Activated T-cell treated with anti-CD3 and anti-CD28 coated beads for 4 hours (primary cell): ENCODE results near the gene ZFHX3.
"Not testable (repeated sequence)": the region's sequence is repeated elsewhere in the genome, so short reads cannot be mapped to it uniquely, and the experiment has no call there.

ENCODE experiments used
- DNase-seq: peaks from one replicate; pipeline ENCODE4 v3.0.0-alpha.2; 2020

Gene ZFHX3

GRCh38 chr16:72995882-72996270 lies 52.1 kb downstream of the ZFHX3 start:
- not testable (repeated sequence) for DNase-seq

DNA sequence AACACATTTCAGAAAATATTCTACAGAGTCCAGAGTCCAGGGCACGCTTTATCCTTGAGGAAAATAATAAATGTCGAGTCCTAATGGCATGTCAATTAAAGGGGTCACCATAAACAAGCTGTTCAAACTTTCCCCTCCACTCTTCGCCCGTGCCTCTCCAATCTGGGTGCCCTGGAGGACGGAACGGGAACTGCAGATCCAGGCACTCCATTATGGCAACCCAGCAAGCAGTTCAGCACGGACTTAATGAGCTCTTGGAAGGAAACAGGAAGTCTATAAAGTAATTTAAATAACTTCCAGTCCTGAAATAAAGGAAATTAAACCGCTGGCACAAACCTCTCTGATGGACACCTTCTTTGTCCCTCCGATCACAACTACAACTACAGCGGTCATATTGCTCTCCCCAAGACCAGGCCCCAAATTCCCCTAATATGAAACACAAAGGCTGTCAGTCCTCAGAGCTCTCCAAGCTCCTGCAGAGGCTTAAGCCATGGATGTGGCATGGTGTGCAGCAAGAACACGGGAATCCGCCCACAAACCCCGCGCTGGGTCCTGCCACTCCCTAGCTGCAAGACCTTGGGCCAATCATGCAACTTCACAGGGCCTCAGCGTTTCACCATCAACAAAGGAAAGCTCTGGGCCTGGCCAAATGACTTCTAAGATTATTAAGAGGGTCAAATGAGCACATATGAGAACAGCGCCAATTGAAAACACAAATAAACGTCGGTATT lies 52.6 kb downstream of the ZFHX3 start:
- DNase-seq, result no peak

DNA sequence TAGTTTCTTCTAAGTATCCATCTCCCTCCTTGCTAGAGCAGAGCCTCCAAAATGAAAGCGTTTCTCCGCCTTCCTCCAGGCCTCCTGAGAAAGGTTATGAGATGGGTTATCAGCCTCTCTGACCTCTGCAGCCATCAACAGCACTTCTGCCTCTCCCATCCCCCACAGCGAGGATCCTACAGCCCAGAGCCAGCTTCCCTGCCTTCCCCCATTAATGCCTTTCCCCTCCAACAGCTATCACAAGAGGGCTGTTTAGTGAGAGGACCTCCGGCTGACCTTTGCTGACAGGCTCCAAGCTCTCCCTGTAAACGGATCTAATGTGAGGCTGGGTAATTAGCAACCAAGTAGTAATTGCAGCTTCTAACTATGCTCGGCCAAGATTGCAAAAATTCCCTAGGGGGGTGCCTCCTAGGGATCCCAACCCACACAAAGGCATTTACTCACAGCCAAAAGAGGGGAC lies 55.8 kb downstream of the ZFHX3 start:
- DNase-seq, result no peak

DNA sequence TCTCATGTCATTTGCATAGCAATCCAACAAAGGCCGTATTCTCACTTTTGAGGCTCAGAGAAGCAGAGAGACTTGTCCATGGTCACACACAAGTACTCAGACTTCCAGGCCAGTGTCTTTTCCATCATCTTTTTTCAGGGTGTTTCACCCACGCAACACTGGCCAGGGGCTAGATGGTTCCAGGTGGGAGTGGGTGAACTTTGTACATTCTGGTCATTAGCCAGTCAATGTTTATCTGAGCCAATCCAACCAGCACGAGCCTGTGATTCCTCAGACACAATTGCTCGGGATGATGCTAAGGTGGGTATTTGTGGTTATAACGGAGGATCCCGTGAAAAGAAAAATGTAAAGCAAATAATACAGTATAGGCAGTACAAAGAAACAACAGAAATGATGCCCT lies 56.3 kb downstream of the ZFHX3 start:
- DNase-seq, result no peak

DNA sequence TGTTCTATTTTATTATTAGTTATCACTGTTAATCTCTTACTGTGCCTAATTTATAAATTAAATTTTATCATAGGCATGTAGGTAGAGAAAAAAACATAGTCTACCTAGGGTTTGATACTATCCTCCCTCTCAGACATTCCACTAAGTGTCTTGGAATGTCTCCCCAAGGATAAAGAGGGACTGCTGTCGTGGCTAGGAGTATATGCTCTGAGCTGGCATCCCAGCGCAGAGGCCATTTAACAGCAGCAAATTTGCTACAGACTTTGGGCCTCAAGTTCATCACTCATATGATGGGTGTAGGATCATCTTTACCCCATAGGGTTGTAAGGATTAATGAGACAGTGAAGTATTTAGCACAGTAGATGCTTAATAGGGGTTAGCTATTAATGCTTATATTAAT lies 56.7 kb downstream of the ZFHX3 start:
- DNase-seq, result no peak

GRCh38 chr16:72990571-72990970 lies 57.4 kb downstream of the ZFHX3 start:
- no peak for DNase-seq

GRCh38 chr16:72989579-72990551 lies 58.1 kb downstream of the ZFHX3 start:
- no peak for DNase-seq

GRCh38 chr16:72989203-72989578 lies 58.7 kb downstream of the ZFHX3 start:
- DNase-seq, result not testable (repeated sequence)

DNA sequence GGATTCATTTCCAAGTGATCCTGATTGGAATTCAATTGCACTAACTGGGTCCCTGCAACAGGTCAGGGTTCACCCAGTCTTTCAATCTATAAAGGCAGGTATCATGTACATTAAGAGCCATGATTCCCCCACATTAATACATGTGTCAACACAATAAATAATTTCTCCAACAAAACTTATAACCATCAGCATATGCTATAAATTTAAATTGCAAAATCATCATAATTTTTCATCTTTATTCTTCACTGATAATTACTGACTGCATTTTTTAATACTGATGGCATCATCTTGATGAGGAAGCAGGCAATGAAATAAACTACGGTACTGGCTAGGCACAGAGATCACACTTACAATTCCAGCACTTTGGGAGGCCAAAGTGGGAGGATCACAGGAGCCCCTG lies 59.4 kb downstream of the ZFHX3 start:
- no peak for DNase-seq

- DNase-seq, result no peak
Observed at GRCh38 chr16:72987480-72987901, 60.4 kb downstream of the ZFHX3 start.

DNA sequence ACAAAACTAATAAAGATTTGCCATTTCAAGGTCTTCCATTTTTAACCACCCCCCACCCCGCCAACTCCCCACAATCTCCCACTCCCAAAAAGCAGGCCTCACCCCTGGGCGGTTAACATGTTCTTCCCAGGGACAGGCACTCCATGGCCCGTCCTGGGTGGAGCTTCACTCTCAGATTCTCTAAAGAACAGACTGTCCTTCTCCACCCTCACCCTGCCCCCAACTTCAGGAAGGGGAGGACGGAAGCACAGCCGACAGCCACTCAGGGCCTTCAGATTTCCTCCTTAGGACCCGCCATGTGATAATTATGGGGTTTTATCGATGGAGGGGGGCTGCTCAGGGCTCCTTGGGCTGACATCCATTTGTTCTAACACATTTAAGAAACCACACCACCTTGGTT lies 61.9 kb downstream of the ZFHX3 start:
- no peak for DNase-seq

GRCh38 chr16:72985148-72985941 lies 62.6 kb downstream of the ZFHX3 start:
- no peak for DNase-seq

DNA sequence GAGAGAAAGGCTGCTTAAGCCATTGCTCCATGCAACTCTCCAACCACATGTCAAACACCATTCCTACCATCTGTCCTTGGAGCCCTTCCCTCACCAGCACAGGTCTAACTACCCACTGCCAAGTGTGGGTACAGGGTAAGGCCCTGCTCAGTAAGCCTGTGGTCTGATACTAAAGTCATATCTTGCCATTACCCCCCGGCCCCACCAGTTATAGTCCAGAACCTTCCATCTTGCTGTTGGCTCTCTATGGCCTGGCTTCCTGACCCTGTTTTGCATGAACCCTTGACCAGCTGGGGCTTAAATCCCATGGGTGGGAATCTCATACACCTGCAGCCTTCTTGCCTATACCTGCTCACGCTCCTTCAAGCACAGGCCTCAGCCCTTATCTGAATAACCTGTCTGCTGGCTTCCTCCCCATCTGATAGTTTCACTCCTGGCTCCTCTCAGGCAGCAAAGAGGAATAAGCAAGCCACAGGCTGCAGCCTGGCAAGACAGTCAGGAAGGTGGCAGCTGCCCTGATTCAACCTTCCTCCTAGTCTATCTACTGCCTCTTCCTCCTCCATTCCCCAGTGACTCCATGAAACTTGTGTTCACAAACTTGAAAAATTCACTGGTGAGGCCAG lies 64.1 kb downstream of the ZFHX3 start:
- no peak for DNase-seq

GRCh38 chr16:72983241-72983640 lies 64.7 kb downstream of the ZFHX3 start:
- no peak for DNase-seq

DNA sequence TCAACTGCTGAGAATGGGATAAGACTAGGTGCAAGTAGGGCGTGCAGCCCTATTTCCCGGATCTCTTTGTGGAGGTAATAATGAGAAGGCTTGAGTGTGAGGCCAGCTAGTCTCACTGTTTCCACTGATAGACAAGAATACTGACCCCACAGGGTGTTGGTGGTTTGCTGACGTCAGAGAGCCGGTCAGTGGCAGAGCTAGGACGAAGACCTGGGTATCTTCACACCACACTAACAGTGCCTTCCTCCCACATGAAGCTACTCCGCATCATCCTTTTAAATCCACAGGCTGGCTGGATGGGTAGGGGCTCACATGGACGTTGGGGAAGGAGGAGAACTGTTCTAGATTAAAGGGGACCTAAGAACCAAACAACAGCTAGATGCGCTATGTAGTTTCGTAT lies 68.0 kb downstream of the ZFHX3 start:
- no peak for DNase-seq

DNA sequence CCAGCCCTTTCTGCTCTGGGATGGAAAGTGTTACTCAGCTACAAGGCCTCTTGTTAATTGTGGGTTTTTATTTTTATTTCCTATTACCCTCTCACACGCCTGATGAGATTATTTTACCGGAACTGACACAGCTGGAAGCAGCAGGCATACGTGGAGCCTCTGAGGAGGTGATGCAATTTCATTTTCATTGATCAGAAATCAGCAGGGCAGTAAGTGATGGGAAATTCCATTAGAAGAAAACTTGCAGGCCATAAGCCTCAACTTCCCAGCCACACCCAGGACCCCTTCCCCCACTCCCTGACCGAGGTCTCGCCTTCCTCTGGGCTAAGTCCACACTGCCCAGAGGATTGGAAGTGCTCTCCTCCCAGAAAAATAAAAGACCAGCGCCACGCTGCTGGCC lies 69.7 kb downstream of the ZFHX3 start:
- DNase-seq, result no peak

GRCh38 chr16:72977127-72977526 lies 70.8 kb downstream of the ZFHX3 start:
- no peak for DNase-seq

- no peak for DNase-seq
Observed at GRCh38 chr16:72976438-72977064, 71.4 kb downstream of the ZFHX3 start.

- no peak for DNase-seq
Observed at GRCh38 chr16:72975809-72976437, 72.0 kb downstream of the ZFHX3 start.

DNA sequence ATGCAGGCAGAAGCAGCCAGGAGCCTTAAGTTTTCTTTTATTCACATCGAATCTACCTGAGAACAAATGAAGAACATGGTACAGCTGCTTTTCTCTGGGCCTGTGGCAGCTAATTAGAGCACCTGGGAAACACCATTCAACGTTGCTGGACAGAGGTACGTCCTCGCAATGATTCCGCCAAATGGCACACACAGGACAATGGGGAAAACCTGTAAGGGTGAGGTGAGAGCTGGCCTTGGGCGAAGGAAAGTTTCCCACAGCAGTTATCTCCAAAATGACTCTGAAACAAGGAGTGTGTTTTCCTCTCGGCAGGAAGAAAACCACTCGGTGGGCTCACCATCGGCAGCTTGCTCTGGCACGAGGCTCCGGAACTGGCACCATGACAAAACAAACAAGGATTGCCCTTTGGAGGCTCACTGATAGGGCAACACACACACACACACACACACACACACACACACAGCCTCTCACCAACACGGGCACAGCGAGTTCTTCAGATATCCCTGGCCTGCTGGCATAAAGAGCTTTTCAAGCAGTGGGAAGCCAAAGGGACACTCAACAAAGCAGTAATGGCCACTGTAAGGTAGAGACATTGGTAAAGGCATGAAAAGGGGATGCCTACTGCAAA lies 73.7 kb downstream of the ZFHX3 start:
- DNase-seq, result no peak

DNA sequence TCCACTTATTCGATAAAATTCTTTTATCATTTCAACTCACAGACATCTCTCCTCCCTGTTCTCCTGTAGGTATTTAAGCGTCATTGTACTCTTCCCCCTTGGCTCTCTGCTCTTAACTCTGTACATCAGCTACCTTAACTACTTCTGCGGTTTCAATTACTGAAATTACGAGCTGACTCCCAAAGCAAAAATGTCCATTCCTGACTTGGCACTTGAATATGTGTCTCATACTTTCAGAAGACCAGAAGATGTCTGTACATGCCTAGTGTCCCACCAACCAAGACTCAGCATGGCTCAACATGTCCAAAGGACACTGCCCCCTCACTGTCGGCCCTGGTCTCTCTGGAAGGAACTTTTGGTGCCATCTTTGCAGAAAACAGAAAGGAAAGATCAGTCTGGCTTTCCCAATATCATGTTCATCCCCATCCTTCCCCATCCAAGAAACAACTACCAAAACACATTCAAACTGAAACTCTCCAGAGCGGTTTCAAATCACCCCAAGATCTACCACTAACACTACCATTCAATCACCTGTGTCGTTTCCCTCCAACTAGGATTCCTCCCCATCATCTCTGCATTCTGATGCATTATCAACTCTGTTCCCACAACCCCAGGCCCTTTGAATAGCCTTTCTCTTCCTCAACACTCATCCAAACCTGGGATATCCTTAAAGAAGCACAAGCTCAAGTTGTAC lies 74.9 kb downstream of the ZFHX3 start:
- DNase-seq, result no peak
